HG03280 (cell line): ENCODE measurements around the gene TSPAN9.

ENCODE experiments used
- ATAC-seq: cut with Tn5 transposase; IDR thresholded peaks from one replicate; pipeline ENCODE4 v1.9.1; 2021; ENCODE audit warnings: mild to moderate bottlenecking, moderate library complexity; ENCODE audit not compliant: unreplicated experiment

The TSPAN9 gene

DNA sequence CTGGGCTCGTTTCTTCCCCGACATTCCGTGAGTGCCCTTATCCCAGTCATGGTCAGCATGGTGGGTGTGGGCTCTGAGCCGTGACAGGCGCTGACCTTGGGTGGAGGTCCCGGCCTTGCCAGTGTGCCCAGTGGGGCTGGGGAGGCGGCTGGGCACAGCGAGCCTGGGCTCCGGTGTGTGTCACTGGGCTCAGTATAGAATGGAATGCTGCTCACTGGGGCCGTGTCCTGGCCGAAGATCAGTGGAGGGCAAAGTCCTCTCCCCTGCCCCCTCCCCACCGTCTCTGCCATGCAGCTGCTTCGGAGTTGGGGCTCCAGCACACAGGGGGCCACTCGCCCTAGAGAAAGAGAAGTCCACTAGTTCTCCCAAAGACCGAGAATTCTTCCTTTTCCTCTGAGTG is 164.4 kb downstream of the TSPAN9 start:
- ATAC-seq: no peak

DNA sequence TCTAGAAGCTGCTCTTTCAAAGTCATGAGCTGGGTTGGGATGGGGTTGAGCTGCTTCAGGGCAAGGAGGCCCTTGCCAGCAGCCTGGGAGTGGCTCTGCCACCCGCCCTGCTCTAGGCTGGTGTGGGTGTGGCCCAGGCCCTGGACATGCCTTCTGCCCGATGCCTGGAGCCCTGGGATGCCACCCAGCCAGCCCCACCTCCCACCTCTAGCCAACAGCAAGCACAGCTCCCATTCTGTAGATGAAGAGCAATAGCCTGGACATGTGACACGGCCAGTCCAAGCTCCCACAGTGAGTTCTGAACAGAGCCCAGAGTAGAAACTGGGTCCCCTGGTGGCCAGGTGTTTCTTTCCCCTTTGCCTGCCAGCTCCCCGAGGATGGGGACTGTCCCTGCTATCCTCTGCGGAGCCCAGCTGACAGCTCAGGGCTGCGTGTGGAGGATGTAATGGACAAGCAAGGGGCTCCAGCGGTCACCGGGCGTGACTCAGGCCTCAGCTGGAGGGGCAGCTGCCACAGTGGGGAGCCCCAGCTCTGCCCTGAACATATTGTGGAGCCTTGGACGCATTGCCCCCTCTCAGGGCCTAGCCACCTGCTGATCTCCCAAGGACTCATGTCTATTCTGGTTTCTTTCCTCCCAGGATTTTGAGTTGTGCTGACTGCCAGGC is 165.2 kb downstream of the TSPAN9 start:
- no peak for ATAC-seq

- ATAC-seq: no peak
These were observed 166.4 kb downstream of the TSPAN9 start for GRCh38 chr12:3243376-3244084.

- ATAC-seq: no peak
These were observed 167.1 kb downstream of the TSPAN9 start for GRCh38 chr12:3244219-3244750.

GRCh38 chr12:3246253-3246652 is 169.1 kb downstream of the TSPAN9 start:
- ATAC-seq: no peak

DNA sequence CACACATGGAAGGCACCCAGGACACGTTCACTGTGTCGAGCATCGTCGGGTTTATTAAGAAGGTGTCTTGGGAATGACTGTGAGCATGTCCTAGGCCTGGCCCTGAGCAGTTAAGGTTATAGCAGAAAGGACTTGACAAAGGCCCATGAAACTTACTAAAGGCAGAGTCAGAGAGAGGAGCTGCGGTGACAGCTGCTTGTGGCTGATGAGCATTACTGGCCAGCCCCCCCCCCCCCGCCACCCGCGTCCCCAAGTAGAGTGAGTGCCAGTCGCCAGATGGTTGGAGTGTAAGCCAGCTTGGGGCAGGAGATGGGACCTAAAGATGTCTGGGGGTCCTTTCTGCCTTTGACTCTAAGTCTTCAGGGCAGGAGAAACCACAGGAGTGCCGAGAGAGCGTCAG is 169.9 kb downstream of the TSPAN9 start:
- no peak for ATAC-seq

- ATAC-seq: no peak
These were observed 170.5 kb downstream of the TSPAN9 start for GRCh38 chr12:3247629-3248161.

GRCh38 chr12:3249081-3249800 is 172.1 kb downstream of the TSPAN9 start:
- ATAC-seq: no peak

DNA sequence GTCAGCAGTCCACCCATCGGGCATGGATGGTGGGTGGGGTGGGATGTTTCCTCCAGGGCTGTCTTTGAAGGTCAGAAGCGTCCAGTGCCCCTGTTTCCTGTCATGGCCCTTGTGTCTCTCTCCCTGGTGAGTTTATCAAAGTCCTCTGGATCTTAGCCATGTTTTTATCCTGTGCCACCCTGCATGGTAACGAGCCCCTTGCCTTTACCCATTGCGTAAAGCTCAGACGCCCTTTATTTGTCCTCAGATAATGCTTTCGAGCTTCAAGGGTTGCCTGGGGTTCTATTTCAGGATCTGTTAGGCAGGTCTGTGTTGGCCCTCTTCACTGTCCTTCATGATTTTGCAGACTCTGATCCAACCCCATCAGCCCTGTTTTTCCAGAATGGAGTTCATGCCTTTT is 172.9 kb downstream of the TSPAN9 start:
- no peak for ATAC-seq

- ATAC-seq: no peak
These were observed 173.4 kb downstream of the TSPAN9 start for GRCh38 chr12:3250576-3250975.

DNA sequence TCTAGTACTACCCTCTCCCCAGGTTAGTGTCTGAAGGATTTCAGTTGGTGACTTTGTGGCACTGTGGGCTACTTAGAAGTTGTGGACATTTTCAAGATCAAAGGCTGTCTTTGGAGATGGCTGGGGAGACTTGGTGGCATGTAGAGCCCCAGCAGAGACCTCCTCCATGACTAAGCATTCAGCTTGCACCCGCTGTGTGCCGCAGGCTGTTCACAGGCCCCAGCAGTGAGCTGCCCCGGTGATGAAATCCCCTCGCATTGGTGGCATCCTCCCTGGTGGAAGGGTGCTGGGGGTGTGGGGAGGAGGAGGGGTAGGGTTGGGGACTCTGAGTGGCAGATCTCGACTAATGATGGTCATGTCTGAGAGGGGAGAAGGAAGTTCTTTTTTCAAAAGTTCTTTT is 173.9 kb downstream of the TSPAN9 start:
- ATAC-seq: no peak

GRCh38 chr12:3251691-3252090 is 174.5 kb downstream of the TSPAN9 start:
- ATAC-seq: no peak

DNA sequence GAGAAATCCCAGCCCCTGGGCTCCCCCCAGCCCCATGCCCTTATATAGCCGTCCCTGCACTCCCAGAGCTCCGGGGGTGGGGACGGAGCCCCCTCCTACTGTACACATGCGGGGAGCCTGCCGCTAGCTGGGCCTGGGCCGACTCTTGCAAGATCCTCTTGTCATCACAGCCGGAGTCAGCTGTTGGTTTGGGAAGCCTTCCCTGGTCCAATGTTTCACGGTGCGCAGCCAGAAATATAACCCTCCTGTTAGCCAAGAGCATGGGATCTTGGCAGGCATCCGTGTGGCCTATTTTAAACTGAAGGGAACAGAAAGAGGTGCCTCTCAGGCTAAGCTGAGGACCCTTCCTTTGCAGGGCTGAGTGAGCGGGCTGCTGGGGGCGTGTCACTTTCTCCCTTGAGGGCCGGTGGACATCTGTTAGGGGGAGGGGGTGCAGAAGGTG is 175.3 kb downstream of the TSPAN9 start:
- no peak for ATAC-seq

GRCh38 chr12:3253682-3254275 is 176.6 kb downstream of the TSPAN9 start:
- no peak for ATAC-seq

DNA sequence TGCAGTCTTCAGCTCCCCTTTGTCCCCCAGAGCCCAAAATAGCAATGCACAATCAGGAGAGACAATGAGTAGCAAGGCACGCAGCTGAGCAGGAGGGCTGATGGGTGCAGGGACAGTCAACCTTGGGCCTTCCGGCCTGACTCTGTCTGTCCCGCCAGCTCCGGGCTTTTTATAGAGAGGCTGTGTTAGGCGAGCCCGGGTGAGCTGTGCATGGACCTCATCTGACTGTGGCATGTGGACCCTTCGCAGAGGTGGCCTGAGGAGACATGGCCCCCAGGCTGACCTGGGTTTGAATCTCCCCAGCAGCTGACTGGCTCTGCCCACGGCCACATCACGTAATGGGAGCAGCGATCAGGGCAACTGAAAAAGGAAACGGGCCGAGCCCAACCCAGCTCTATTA is 177.9 kb downstream of the TSPAN9 start:
- no peak for ATAC-seq

- no peak for ATAC-seq
These were observed 179.0 kb downstream of the TSPAN9 start for GRCh38 chr12:3256103-3256631.

DNA sequence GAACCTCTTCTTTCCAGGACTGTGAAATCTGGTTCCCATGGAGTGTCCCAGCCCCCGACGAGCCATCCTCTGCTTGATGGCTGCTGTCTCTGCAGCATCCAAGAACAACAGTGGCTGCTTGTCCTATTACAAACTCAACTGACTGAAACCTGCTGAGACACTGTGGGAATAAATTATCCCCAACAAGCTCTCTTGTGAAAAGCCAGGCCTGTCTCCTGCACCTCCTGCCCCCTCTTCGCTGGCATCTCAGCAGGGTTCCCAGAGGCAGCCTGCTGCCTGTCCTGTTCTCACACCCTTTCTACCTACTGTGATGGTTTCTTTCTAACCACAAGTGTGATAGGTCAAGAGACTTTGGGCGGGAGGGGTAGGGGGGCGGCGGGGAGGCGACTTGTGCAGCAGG is 180.2 kb downstream of the TSPAN9 start:
- ATAC-seq: no peak

GRCh38 chr12:3259973-3260372 is 182.8 kb downstream of the TSPAN9 start:
- ATAC-seq: no peak

DNA sequence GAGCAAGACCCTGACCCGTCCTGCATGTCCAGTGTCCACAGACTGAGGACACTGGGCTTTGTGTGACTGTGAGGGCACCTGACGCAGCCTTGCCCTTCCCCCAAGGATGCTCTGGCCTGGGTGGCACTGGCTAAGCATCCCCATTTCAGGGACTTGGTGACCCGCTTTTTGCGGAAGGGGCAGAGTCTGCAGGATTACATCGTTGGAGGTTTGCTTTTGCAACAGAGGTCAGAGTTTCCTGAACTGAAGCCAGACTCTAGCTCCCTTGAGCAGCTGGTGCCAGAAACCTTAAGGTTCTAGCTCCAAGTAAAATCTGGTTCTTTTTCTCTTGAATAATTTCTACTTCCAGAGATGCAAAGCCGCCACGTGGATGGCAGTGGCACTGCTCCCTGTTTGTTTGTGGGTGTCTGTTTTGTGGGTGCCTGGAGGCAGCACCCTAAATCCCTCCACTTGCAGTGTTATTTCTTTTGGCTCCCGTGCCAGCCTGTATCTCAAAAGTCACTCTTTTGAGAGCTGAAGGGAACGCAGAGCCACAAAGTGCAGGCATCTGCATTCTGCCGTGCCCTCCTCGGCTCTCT is 184.7 kb downstream of the TSPAN9 start:
- no peak for ATAC-seq

- ATAC-seq: no peak
These were observed 185.3 kb downstream of the TSPAN9 start for GRCh38 chr12:3262470-3262869.
